ENCODE data around the gene TSR3.

DNA sequence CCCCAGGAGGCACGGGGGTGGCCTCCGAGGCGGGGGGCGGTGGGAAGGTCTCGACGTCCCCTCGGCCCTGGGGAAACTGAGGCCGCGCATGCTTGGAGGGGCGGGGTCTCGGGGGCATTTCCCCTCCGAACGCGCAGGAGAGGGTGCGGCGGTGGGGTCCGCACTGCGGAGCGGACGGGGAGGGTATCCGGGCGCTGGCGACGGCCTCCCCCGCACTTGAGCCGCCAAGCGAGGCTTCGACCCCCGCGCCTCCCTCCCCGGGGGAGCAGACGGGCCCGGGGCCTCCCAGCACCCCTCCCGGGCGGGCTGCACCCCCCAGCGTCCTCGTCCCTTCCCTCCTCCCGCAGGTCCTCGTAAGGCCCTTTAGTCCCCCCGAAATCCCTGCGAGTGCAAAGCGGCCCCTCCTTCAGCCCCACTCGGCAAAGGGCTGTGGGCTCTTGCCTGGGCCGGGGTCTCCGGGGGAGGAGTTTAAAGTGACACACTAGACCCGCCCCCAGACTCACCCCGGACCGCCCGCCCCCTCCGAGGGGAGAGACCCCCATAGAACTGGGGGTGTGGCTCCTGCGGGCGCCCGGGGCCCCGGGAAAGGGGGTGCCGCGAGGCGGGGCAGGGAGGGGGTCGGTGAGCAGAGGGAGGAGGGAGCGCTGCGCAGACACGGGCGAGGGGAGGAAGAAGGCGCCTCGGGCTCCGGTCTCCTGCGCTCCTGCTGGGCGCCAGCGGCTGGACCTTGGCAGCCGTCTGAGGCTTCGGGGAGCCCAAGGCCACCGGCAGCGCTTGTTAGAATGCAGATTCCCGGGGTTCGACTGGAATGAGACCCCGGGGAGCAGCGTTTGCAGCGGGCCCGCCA, 17.6 kb downstream of the TSR3 start:
- TF ChIP-seq, protein P1, sequence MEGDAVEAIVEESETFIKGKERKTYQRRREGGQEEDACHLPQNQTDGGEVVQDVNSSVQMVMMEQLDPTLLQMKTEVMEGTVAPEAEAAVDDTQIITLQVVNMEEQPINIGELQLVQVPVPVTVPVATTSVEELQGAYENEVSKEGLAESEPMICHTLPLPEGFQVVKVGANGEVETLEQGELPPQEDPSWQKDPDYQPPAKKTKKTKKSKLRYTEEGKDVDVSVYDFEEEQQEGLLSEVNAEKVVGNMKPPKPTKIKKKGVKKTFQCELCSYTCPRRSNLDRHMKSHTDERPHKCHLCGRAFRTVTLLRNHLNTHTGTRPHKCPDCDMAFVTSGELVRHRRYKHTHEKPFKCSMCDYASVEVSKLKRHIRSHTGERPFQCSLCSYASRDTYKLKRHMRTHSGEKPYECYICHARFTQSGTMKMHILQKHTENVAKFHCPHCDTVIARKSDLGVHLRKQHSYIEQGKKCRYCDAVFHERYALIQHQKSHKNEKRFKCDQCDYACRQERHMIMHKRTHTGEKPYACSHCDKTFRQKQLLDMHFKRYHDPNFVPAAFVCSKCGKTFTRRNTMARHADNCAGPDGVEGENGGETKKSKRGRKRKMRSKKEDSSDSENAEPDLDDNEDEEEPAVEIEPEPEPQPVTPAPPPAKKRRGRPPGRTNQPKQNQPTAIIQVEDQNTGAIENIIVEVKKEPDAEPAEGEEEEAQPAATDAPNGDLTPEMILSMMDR (IDR thresholded peaks at IDR 0.05): no peak
- no peak for TF ChIP-seq ZFX (IDR thresholded peaks at IDR 0.05; ENCODE audit: borderline replicate concordance)

Data from 22Rv1 (cell line).